ENCODE measurements around the gene SYNE1.
"Not testable (repeated sequence)": the region's sequence is repeated elsewhere in the genome, so short reads cannot be mapped to it uniquely, and the experiment has no call there.

The SYNE1 gene

GRCh38 chr6:152368751-152369624 is 268.2 kb downstream of the SYNE1 start:
- peak; percentile 76 for DNase-seq (ENCODE audit: low spot score)

DNA sequence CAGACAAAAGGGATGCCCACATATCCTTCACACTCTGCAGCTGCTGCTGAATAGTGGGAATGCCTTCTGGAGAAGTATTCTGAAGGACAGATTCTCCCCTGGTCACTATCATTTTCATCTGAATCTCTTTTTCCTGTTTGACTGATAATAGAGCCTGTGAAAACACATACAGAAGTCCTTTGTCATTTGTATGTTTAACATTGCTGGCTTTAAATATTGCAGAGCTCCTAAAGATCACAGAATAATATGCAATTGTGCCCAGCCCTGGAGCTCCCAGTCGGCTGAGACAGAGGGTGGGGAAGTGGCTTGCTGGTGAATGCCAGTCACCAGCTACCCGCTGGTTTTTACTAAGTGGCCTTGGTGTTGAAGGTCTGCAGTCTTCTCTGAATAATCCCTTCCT is 272.3 kb downstream of the SYNE1 start:
- no peak for DNase-seq (ENCODE audit: low spot score)

- DNase-seq (ENCODE audit: low spot score), result no peak
These were observed 277.1 kb downstream of the SYNE1 start for GRCh38 chr6:152360034-152360433.

DNA sequence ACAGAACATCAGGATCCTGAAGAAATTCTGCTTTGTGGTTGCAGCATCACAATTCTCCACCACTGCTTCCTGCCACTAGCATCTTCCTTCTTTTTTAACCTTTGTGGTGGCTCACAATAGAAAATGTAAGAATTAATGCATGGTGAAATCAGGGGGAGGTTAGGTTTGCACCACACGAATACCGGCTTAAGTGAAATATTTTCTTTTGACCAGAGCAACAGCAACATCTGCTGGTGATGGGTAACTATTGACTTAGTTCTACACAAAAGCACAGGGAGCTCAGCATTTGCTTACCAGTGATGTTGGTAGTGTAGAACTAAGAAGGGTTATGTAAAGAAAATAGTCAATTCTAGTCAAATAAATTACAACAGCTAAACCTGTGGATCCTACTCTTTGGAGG is 280.5 kb downstream of the SYNE1 start:
- peak; percentile 31 for DNase-seq (ENCODE audit: low spot score)

DNA sequence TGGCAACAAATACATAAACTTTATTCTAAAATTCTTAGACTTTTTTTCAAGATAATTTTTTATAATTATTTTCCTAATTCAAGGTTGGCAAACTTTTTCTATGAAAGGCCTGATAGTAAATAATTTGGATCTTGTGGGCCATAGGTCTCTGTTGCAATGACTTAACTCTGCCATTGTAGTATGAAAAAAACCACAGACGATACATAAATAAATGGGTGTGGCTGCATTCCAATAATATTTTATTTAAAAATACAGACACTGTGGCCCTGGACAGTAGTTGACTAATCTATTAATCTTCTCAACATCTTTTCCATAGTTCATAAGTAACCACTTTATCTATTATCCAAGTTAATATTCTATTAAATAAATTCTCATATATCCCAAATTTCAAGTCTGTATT is 281.1 kb downstream of the SYNE1 start:
- no peak for DNase-seq (ENCODE audit: low spot score)

DNA sequence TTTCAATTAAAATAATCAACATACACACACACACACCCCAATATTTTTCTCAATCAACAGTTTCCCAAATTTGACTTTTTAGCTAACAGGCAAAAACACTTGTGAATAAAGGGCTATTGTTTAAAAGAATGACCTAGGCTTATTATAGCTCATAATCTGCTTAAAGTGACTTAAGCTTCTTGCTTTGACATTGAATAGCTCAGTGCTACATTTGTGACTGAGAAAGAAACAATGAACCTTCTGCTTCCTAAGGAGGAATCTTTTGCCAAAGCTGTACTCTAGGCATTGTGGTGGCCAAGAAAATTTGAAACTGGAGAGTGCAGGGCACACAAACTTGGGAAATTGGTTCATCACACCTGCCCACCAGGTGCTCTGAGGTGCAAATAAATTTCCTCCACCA is 282.0 kb downstream of the SYNE1 start:
- DNase-seq (ENCODE audit: low spot score), result no peak

GRCh38 chr6:152353440-152353839 is 283.7 kb downstream of the SYNE1 start:
- peak; percentile 68 for DNase-seq (ENCODE audit: low spot score)

DNA sequence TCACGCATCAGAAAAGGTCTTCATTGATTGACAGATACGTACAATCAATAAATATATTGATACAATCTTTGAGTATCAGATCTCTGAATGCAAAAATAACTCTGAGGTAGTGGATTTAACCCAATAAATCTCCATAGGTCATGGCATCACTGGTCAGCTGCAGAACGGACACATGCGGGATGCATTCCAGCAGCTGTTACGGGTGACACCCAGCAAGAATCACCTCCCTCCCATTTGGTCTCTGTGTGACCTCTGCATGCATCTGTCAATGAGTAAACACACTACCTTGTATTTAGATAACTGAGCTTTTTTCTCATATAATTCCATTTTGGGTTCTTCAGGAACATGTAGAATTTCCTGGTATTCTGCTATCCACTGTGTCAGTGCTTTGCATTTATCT is 285.4 kb downstream of the SYNE1 start:
- DNase-seq (ENCODE audit: low spot score), result no peak

GRCh38 chr6:152351110-152351509 is 286.1 kb downstream of the SYNE1 start:
- DNase-seq (ENCODE audit: low spot score), result no peak

- no peak for DNase-seq (ENCODE audit: low spot score)
These were observed 289.0 kb downstream of the SYNE1 start for GRCh38 chr6:152348116-152348515.

DNA sequence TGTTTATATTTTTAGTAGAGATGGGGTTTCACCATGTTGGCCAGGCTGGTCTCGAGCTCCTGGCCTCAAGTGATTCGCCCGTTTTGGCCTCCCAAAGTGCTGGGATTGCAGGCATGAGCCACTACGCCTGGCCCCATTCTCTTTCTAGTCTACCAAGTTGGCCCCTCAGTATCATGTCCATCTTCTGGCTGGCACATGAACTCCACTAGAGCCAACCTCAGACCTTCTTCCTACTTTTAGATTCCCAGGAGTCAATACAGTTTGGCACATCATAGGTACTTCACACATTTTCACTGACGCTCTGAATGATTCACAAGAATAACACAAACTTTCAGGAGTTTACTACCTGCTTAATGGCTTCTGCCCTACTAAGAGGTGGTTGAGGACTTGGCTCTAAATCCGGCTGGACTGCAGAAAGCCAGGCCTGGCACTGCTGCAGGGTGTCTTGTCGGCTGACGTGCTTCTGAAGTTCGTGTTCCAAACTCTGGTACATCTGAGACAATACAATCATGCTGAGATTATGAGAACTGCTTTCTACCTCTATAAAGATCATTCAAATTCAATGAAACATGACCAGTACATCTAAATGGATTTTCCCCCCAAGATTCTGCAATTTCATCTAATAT is 293.3 kb downstream of the SYNE1 start:
- no peak for DNase-seq (ENCODE audit: low spot score)

- no peak for DNase-seq (ENCODE audit: low spot score)
These were observed 295.6 kb downstream of the SYNE1 start for GRCh38 chr6:152341596-152341995.

DNA sequence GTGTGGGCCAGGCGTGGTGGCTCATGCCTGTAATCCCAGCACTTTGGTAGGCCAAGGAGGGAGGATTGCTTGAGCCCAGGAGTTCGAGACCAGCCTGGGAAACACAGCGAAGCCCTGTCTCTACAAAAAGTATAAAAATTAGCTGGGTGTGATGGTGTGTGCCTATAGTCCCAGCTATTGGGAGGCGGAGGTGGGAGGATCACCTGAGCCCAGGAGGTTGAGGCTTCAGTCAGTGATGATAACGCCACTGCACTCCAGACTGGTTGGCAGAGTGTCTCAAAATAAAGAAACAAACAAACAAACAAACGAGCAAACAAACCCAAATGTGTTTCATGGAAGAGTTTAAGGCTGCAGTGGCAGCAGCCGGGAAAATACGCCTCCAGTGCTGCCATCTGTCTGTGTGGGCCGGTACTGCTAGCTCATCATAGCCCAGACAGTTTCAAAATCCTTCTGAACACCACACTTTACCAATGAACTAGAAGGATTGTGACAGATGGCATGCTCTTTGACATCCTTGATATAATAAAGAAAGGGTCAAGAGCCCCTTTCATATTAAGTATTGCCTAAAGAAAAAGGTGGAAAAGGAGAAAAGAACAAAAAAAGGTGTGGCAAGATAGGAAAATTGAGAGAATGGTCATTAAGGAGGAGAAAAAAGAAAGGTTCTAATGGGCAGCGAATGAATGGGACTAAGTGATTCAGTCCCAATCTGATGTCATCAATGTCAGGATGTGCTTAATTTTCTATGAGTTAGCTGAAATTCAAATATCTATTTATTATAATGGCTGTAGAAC is 298.6 kb downstream of the SYNE1 start:
- peak; percentile 67 for DNase-seq (ENCODE audit: low spot score)

DNA sequence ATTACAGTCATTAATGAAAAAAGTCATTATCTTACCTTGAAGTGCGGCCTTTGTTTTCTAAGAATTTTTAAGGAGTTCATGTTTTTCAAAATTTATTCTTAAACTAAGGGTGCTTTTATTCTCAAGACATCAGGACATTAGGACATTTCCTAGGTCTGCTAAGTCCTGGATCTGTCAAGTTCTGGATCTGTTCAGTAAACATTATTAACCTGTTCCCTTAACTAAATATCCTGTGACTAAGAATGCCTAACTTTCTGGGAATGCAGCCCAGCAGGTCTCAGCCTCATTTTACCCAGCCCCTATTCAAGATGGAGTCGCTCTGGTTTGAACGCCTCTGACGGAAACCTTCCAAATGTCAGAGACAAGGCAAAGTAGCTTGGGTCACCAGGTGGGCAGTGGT is 302.6 kb downstream of the SYNE1 start:
- no peak for DNase-seq (ENCODE audit: low spot score)

DNA sequence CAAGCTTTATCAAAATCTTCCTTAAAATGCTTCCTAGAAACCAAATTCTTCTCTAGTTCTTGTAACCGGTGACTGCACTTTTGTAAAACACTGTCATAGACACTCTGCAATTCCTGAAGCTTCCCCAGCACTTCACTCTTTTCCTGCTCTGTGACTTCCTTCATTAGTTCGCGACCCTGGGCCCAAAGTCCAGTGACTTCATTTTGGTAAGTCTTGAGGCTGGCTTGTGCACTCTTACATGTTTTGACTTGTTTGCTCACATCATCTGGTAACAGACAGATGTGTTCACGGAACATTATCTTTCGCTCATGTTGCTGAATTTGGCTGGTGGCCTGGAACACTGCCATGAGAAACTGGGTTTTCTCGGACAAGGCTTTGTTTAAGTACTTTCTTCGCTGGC is 306.2 kb downstream of the SYNE1 start:
- no peak for DNase-seq (ENCODE audit: low spot score)

DNA sequence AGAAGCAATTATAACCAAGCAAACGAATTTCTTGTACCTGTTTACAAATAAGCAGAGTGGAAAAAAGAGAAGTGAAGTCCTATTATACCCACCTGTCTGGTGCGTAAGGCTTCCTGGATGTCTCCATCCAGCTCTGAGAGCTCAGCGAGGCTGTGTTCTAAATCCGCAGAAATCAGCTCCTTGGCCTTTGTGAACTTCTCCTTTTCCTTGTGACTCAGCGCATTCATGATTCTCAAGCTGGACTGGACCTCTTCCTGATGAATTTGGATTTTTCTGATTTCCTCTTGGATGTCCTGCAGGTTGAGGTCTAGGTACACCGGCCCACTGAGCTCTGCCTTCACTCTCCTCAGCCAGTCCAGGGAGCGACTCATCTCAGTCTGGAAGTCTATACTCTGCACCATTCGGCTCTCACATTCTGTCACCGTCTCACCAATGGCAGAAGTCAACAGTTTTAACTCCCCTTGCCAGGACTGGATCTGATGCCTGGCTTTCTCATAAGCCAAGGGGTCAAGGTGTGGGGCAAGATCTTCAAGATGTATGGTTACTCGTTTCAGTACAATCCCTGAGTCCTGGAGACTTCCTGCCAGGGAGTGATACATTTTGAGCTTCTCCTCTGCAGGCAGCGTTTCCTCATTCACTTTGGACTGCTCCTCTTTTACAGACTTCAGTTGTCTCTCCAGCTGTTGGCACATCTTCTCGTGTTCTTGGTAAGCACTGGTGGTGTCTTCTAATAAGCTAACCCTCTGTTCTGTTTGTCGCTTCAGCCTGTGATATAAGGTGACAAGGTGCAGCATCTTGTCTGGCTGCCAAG is 307.3 kb downstream of the SYNE1 start:
- DNase-seq (ENCODE audit: low spot score), result no peak

- not testable (repeated sequence) for DNase-seq (ENCODE audit: low spot score)
These were observed 309.0 kb downstream of the SYNE1 start for GRCh38 chr6:152328200-152328599.

DNA sequence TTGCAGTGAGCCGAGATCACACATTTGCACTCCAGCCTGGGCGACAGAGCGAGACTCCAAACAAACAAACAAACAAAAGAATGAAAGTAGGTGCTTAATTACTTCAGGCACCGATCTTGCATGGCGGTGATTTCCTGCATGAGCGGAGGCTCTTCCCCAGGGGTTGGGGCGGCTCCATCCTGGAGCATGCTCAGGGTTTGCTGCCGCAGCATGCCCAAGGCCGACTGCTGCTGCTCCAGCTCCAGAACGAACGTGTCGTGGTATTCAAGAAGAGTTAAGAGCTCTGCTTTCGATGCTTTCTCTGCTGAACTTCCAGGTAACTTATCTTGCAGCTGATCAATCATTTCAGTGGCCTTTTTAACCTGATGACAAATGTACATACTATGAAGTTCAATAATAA is 313.8 kb downstream of the SYNE1 start:
- DNase-seq (ENCODE audit: low spot score), result no peak

- no peak for DNase-seq (ENCODE audit: low spot score)
These were observed 318.9 kb downstream of the SYNE1 start for GRCh38 chr6:152318278-152318677.

- no peak for DNase-seq (ENCODE audit: low spot score)
These were observed 321.1 kb downstream of the SYNE1 start for GRCh38 chr6:152316024-152316423.

DNA sequence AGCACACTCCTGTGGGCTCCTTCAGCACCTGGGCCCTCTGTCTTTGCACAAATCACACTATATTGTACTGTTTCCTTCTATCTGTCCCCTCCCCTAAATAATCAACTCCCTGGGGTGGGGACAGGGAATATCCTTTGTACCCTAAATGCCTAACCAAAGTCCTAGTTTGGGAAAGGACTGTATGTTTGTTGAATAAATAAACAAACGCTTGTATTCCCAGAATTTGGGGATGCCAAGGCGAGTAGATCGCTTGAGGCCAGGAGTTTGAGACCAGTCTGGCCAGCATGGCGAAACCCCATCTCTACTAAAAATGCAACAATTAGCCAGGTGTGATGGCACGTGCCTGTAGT is 322.7 kb downstream of the SYNE1 start:
- DNase-seq (ENCODE audit: low spot score), result no peak

Data from Ammon's horn (tissue), 1 donor.